Gastrocnemius medialis (tissue), 4 donors: ENCODE data around the gene COL21A1. TPM values are rescaled to one million over a fixed set of nuclear protein-coding genes. Genes with fewer than 3 reads are reported as not detected.

Source experiments
- ATAC-seq, 2 donors: fragments of 150-250 bp; one replicate each; pipeline ENCODE4 v1.9.1; 2016
- DNase-seq, 2 donors: peaks; one replicate each; pipeline ENCODE4 v3.0.0-alpha.2; 2019
- H3K27ac ChIP-seq, 4 donors: fragments of 200-600 bp; sonication (generic); 1 replicate in 1 of 4; 2 replicates in 3 of 4; pipeline ENCODE4 v1.5.1; 2016 to 2018; ENCODE audit warnings: mild to moderate bottlenecking in 2 of 4, moderate library complexity in 1 of 4
- H3K27me3 ChIP-seq, 3 donors: fragments of 200-600 bp; sonication (generic) in 2 of 3; 1 replicate in 1 of 3; 2 replicates in 2 of 3; pipeline versions ENCODE4 v1.5.1 to v1.6.0; 2016 to 2019; ENCODE audit warnings: mild to moderate bottlenecking in 1 of 3, moderate library complexity in 1 of 3
- H3K36me3 ChIP-seq, 2 donors: fragments of 200-600 bp; sonication (generic) in 1 of 2; one replicate each; pipeline ENCODE4 v1.5.1; 2017 to 2018
- H3K4me1 ChIP-seq, 2 donors: fragments of 200-600 bp; sonication (generic) in 1 of 2; one replicate each; pipeline ENCODE4 v1.5.1; 2016 to 2017; ENCODE audit warnings: mild to moderate bottlenecking in 2 of 2
- H3K4me3 ChIP-seq, 4 donors: fragments of 200-600 bp; sonication (generic) in 3 of 4; 1 replicate in 1 of 4; 2 replicates in 3 of 4; pipeline ENCODE4 v1.5.1; 2016 to 2019; ENCODE audit warnings: mild to moderate bottlenecking in 2 of 4
- H3K9me3 ChIP-seq, 3 donors: fragments of 200-600 bp; sonication (generic) in 2 of 3; 1 replicate in 1 of 3; 2 replicates in 2 of 3; pipeline ENCODE4 v1.5.1; 2016 to 2019
- POLR2A ChIP-seq, 2 donors: fragments of 450-650 bp; IDR thresholded peaks; one replicate each; pipeline ENCODE4 v1.6.1; 2017; ENCODE audit warnings: antibody characterized with exemption in 2 of 2, mild to moderate bottlenecking in 2 of 2, moderate library complexity in 2 of 2
- in situ Hi-C, 4 donors: fragments of 200-750 bp; cut with MboI; loops; one replicate each; pipeline versions ENCODE4 v1.15.0 to v1.8.0; 2017; ENCODE audit warnings: low sequenced_read_pairs in 4 of 4
- intact Hi-C: fragments of 100-400 bp; cut with DNase I; formaldehyde crosslinking; loops from one replicate; pipeline ENCODE4 v1.15.1; 2023; ENCODE audit warnings: low total_unique reads
- total RNA-seq, 4 donors: library from RNA; depleted of rRNA; stranded (reverse); fragments of >200 nt; gene quantifications; one replicate each; pipeline versions ENCODE4 v1.1.0 to v1.2.3, GENCODE V29; 2016
- TF ChIP-seq, protein P1 (sequence below), 5 experiments: fragments of 450-650 bp in 3 of 5; fragments of 200-600 bp in 2 of 5; sonication (generic) in 2 of 5; IDR thresholded peaks in 4 of 5; conservative IDR thresholded peaks in 1 of 5; 1 replicate in 4 of 5; 2 replicates in 1 of 5; pipeline ENCODE4 v1.5.1; 2016 to 2019; ENCODE audit warnings: antibody characterized with exemption in 5 of 5, mild to moderate bottlenecking in 3 of 5, moderate library complexity in 3 of 5

COL21A1 gene
- total RNA-seq, 4 donors from 2014 or later = 0.19 to 1.1 (median 0.61) TPM

DNA sequence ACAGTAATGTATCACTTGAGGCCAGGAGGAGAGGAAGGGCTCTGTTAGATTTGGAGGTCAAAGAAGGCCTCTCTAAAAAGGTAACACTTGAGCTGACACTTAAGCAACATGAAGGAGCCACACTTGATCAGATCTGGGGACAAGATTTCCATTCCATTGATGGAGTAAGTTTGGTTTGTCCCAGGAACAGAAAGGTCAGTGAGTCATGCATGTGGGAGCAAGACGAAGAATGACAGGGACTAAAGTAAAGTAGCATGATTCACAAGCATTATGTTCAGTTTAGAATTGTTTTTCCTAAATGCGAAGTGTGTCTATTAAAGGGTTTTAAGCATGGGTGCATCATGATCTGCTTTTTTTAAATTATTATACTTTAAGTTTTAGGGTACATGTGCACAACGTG lies 47.4 kb downstream of the COL21A1 start:
- H3K9me3 ChIP-seq = no peaks in the 10 kb centered on the region
- no peak for DNase-seq
- H3K4me1 ChIP-seq = no peaks in the 10 kb centered on the region
- no peaks in the 10 kb centered on the region for H3K36me3 ChIP-seq
- ATAC-seq = no peak
- in situ Hi-C loops (no loop called here), intact Hi-C loops (no loop called here)
- no peak overlapping the region for H3K4me3 ChIP-seq
- no peak overlapping the region for H3K27ac ChIP-seq
- TF ChIP-seq, protein P1, sequence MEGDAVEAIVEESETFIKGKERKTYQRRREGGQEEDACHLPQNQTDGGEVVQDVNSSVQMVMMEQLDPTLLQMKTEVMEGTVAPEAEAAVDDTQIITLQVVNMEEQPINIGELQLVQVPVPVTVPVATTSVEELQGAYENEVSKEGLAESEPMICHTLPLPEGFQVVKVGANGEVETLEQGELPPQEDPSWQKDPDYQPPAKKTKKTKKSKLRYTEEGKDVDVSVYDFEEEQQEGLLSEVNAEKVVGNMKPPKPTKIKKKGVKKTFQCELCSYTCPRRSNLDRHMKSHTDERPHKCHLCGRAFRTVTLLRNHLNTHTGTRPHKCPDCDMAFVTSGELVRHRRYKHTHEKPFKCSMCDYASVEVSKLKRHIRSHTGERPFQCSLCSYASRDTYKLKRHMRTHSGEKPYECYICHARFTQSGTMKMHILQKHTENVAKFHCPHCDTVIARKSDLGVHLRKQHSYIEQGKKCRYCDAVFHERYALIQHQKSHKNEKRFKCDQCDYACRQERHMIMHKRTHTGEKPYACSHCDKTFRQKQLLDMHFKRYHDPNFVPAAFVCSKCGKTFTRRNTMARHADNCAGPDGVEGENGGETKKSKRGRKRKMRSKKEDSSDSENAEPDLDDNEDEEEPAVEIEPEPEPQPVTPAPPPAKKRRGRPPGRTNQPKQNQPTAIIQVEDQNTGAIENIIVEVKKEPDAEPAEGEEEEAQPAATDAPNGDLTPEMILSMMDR (IDR thresholded peaks at IDR 0.05 in 4 of 5, conservative IDR thresholded peaks at IDR 0.05 in 1 of 5) = no peak
- no peaks in the 10 kb centered on the region for H3K27me3 ChIP-seq

DNA sequence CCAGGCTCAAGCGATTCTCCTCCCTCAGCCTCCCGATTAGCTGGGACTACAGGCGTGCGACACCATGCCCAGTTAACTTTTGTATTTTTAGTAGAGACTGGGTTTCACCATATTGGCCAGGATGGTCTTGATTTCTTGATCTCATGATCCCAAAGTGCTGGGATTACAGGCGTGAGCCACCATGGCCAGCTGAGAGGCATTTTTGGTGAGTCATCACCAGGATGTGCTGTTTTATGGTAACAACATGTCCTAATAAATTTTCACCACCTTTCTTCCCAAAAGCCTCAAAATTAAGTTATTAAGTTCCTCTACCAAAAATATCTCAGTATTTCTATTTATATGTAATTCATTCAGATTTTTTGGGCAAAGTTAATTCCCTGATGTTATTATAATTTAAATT lies 53.5 kb downstream of the COL21A1 start:
- Histone ChIP-seq H3K4me1 (no peaks in the 10 kb centered on the region), H3K36me3 (no peaks in the 10 kb centered on the region), H3K9me3 (no peaks in the 10 kb centered on the region), H3K4me3 (no peak overlapping the region), H3K27ac (no peak overlapping the region), H3K27me3 (no peaks in the 10 kb centered on the region)
- no peak for DNase-seq
- in situ Hi-C loops (no loop called here), intact Hi-C loops (no loop called here)
- no peak for ATAC-seq
- TF ChIP-seq, protein P1 (IDR thresholded peaks at IDR 0.05 in 4 of 5, conservative IDR thresholded peaks at IDR 0.05 in 1 of 5) = no peak
- no peak for TF ChIP-seq POLR2A (IDR thresholded peaks at IDR 0.05)

DNA sequence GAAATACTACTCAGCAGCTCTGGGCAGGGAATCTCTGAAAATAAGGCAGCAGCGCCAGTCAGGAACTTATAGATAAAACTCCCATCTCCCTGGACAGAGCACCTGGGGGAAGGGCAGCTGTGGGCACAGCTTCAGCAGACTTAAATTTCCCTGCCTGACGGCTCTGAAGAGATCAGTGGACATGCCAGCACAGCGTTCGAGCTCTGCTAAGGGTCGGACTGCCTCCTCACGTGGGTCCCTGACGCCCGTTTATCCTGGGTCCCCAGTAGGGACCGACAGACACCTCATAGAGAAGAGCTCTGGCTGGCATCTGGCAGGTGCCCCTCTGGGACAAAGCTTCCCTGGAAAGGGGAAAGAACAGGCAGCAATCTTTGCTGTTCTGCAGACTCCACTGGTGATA lies 59.0 kb downstream of the COL21A1 start:
- H3K9me3 ChIP-seq = no peaks in the 10 kb centered on the region
- H3K4me3 ChIP-seq = no peak overlapping the region
- no peaks in the 10 kb centered on the region for H3K4me1 ChIP-seq
- in situ Hi-C loops (no loop called here), intact Hi-C loops (no loop called here)
- H3K36me3 ChIP-seq = no peaks in the 10 kb centered on the region
- H3K27me3 ChIP-seq = no peaks in the 10 kb centered on the region
- ATAC-seq (no peak), DNase-seq (no peak)
- H3K27ac ChIP-seq = no peak overlapping the region
- TF ChIP-seq, protein P1 (IDR thresholded peaks at IDR 0.05 in 4 of 5, conservative IDR thresholded peaks at IDR 0.05 in 1 of 5) = no peak
- no peak for TF ChIP-seq POLR2A (IDR thresholded peaks at IDR 0.05)

DNA sequence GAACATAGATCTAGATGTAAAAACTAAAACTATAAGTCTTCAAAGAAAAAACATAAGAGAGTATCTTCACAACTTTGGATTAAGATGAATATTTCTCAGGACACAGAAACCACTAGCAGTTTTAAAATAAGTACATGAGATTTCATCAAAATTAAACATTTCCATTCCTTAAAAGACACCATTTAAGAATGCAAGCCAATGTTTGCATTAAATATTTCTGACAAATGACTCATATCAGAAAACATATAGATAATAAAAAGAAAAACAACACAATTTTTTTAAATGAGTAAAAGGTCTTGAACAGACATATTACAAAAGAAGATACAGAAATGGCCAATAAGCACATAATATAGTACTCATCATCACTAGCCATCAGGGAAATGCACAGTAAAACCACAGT lies 59.7 kb downstream of the COL21A1 start:
- DNase-seq (no peak), ATAC-seq (no peak)
- Histone ChIP-seq H3K4me3 (no peak overlapping the region), H3K27me3 (no peaks in the 10 kb centered on the region), H3K4me1 (no peaks in the 10 kb centered on the region), H3K9me3 (no peaks in the 10 kb centered on the region), H3K27ac (no peak overlapping the region), H3K36me3 (no peaks in the 10 kb centered on the region)
- in situ Hi-C loops = no loop called here
- TF ChIP-seq, protein P1 (IDR thresholded peaks at IDR 0.05 in 4 of 5, conservative IDR thresholded peaks at IDR 0.05 in 1 of 5) = no peak
- no peak for TF ChIP-seq POLR2A (IDR thresholded peaks at IDR 0.05)
- intact Hi-C loops = no loop called here

DNA sequence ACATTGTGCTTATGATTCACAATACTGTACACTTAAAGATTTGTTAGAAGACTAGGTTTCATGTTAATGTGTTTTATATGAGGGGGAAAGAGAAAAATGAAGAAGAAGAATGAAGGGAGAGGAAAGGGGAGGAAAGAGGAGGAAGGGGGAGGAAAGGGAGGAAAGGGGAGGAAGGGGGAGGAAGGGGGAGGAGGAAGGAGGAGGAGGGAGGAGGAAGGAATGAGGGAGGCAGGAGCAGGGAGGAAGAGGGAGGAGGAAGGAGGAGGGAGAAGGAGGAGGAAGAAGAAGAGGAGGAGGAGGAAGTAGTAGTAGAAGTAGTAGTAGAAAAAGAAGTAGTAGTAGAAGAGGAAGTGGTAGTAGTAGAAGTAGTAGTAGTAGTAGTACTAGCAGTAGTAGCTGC lies 70.6 kb downstream of the COL21A1 start:
- Histone ChIP-seq H3K9me3 (peaks cover 0 to 3% (median 0%) of the 10 kb centered on the region in 3 donors), H3K27ac (no peak overlapping the region), H3K36me3 (no peaks in the 10 kb centered on the region), H3K4me1 (no peaks in the 10 kb centered on the region), H3K4me3 (no peak overlapping the region), H3K27me3 (no peaks in the 10 kb centered on the region)
- in situ Hi-C loops = no loop called here
- no peak for ATAC-seq
- TF ChIP-seq, protein P1 (IDR thresholded peaks at IDR 0.05 in 4 of 5, conservative IDR thresholded peaks at IDR 0.05 in 1 of 5) = no peak
- TF ChIP-seq POLR2A (IDR thresholded peaks at IDR 0.05) = no peak
- no peak for DNase-seq
- intact Hi-C loops = no loop called here
